ENCODE results near the gene SH3BGRL3.

DNA sequence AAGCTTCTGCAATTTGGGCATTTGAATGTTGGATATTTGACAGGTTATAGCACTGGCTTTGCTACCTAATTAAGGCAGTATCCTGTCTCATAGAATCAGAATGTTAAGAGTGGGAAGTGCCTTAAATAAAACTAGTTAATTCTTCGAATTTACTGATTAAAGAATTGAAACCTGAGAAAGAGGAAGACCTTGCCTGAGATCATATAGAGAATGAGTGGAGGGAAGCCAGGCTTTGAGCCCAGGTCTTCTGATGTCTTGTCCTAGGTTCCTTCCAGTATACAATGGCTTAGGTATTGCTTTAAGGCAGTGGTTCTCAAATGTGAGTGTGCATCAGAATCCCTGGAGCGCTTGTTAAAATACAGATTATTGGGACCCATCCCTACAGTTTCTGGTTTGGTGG lies 20.9 kb upstream of the SH3BGRL3 start:
- no peak for TF ChIP-seq EZH2phosphoT487 (IDR thresholded peaks at IDR 0.05; ENCODE audit: borderline replicate concordance)
- TF ChIP-seq, protein P1, sequence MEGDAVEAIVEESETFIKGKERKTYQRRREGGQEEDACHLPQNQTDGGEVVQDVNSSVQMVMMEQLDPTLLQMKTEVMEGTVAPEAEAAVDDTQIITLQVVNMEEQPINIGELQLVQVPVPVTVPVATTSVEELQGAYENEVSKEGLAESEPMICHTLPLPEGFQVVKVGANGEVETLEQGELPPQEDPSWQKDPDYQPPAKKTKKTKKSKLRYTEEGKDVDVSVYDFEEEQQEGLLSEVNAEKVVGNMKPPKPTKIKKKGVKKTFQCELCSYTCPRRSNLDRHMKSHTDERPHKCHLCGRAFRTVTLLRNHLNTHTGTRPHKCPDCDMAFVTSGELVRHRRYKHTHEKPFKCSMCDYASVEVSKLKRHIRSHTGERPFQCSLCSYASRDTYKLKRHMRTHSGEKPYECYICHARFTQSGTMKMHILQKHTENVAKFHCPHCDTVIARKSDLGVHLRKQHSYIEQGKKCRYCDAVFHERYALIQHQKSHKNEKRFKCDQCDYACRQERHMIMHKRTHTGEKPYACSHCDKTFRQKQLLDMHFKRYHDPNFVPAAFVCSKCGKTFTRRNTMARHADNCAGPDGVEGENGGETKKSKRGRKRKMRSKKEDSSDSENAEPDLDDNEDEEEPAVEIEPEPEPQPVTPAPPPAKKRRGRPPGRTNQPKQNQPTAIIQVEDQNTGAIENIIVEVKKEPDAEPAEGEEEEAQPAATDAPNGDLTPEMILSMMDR (conservative IDR thresholded peaks at IDR 0.05; ENCODE audit: low read length) = no peak
